IMR-90 (cell line): ENCODE results near the gene VMO1.

ENCODE experiments used
- POLR2A ChIP-seq: IDR thresholded peaks from 2 replicates; pipeline ENCODE4 v1.6.1; 2012; ENCODE audit warnings: mild to moderate bottlenecking, low read depth, low read length
- SMC3 ChIP-seq: fragments of 150-350 bp; IDR thresholded peaks from 2 replicates; pipeline ENCODE4 v1.6.1; 2016; ENCODE audit warnings: low read depth, mild to moderate bottlenecking, antibody characterized with exemption, low read length, moderate library complexity
- TF ChIP-seq, protein P1 (sequence below): conservative IDR thresholded peaks from 2 replicates; pipeline ENCODE4 v1.5.1; 2012; ENCODE audit warnings: mild to moderate bottlenecking, low read depth, low read length, improper control_type of control experiment

GRCh38 chr17:4772235-4772613 is 13.9 kb downstream of the VMO1 start:
- TF ChIP-seq, protein P1, sequence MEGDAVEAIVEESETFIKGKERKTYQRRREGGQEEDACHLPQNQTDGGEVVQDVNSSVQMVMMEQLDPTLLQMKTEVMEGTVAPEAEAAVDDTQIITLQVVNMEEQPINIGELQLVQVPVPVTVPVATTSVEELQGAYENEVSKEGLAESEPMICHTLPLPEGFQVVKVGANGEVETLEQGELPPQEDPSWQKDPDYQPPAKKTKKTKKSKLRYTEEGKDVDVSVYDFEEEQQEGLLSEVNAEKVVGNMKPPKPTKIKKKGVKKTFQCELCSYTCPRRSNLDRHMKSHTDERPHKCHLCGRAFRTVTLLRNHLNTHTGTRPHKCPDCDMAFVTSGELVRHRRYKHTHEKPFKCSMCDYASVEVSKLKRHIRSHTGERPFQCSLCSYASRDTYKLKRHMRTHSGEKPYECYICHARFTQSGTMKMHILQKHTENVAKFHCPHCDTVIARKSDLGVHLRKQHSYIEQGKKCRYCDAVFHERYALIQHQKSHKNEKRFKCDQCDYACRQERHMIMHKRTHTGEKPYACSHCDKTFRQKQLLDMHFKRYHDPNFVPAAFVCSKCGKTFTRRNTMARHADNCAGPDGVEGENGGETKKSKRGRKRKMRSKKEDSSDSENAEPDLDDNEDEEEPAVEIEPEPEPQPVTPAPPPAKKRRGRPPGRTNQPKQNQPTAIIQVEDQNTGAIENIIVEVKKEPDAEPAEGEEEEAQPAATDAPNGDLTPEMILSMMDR: no peak
- TF ChIP-seq POLR2A (no peak), SMC3 (no peak)
